ENCODE measurements around the gene TBX18.

Gene TBX18

GRCh38 chr6:84743616-84744015, 20.8 kb downstream of the TBX18 start:
- DNase-seq, result no peak

- no peak for DNase-seq
Measured at GRCh38 chr6:84740385-84740784, 24.0 kb downstream of the TBX18 start.

GRCh38 chr6:84739866-84740208, 24.6 kb downstream of the TBX18 start:
- no peak for DNase-seq

- no peak for DNase-seq
Measured at GRCh38 chr6:84738996-84739865, 25.2 kb downstream of the TBX18 start.

GRCh38 chr6:84733889-84734288, 30.5 kb downstream of the TBX18 start:
- no peak for DNase-seq

- no peak for DNase-seq
Measured at GRCh38 chr6:84731901-84732300, 32.5 kb downstream of the TBX18 start.

GRCh38 chr6:84731401-84731800, 33.0 kb downstream of the TBX18 start:
- DNase-seq, result no peak

- no peak for DNase-seq
Measured at GRCh38 chr6:84728602-84729001, 35.8 kb downstream of the TBX18 start.

- no peak for DNase-seq
Measured at GRCh38 chr6:84719152-84719551, 45.2 kb downstream of the TBX18 start.

GRCh38 chr6:84718038-84718955, 46.1 kb downstream of the TBX18 start:
- no peak for DNase-seq

- no peak for DNase-seq
Measured at GRCh38 chr6:84709121-84709520, 55.3 kb downstream of the TBX18 start.

GRCh38 chr6:84707171-84707570, 57.2 kb downstream of the TBX18 start:
- DNase-seq, result no peak

- DNase-seq, result no peak
Measured at GRCh38 chr6:84696166-84696565, 68.2 kb downstream of the TBX18 start.

GRCh38 chr6:84691978-84692623, 72.3 kb downstream of the TBX18 start:
- DNase-seq, result no peak

- no peak for DNase-seq
Measured at GRCh38 chr6:84688141-84688873, 76.1 kb downstream of the TBX18 start.

GRCh38 chr6:84687431-84687830, 77.0 kb downstream of the TBX18 start:
- DNase-seq, result no peak

GRCh38 chr6:84685983-84686584, 78.3 kb downstream of the TBX18 start:
- DNase-seq, result no peak

GRCh38 chr6:84681693-84682326, 82.6 kb downstream of the TBX18 start:
- no peak for DNase-seq

- DNase-seq, result no peak
Measured at GRCh38 chr6:84675651-84676050, 88.7 kb downstream of the TBX18 start.

GRCh38 chr6:84674395-84674794, 90.0 kb downstream of the TBX18 start:
- no peak for DNase-seq

- no peak for DNase-seq
Measured at GRCh38 chr6:84671183-84671582, 93.2 kb downstream of the TBX18 start.

GRCh38 chr6:84669945-84670344, 94.5 kb downstream of the TBX18 start:
- no peak for DNase-seq

Data from NK-92 treated with Interleukin-12 subunit alpha and Interleukin-12 subunit beta, amount 100 ng/mL, for 24 hours (cell line).